Left lobe of liver (tissue), 2 donors: ENCODE measurements around the gene KRTAP4-12. TPM values are rescaled to one million over a fixed set of nuclear protein-coding genes. Genes with fewer than 3 reads are reported as not detected.
"Not testable (repeated sequence)": the region's sequence is repeated elsewhere in the genome, so short reads cannot be mapped to it uniquely, and the experiment has no call there.

ENCODE experiments used
- ATAC-seq: fragments of 200-7000 bp; cut with Tn5 transposase; one replicate; pipeline ENCODE4 v1.9.1; 2020; ENCODE audit warnings: mild to moderate bottlenecking, moderate library complexity
- DNase-seq: peaks from one replicate; pipeline ENCODE4 v3.0.0-alpha.2; 2020; ENCODE audit warnings: low spot score
- total RNA-seq: library from RNA; stranded (reverse); gene quantifications from one replicate; pipeline ENCODE4 v1.2.1, GENCODE V29; 2021
- donor health status: DM: no; HTN: no; CAD: no; lungs with moderate emphysema.
- donor health status: DM: no; HTN: yes; CAD: no.

The KRTAP4-12 gene
- total RNA-seq, 1 donor from 2014 or later, result not detected

DNA sequence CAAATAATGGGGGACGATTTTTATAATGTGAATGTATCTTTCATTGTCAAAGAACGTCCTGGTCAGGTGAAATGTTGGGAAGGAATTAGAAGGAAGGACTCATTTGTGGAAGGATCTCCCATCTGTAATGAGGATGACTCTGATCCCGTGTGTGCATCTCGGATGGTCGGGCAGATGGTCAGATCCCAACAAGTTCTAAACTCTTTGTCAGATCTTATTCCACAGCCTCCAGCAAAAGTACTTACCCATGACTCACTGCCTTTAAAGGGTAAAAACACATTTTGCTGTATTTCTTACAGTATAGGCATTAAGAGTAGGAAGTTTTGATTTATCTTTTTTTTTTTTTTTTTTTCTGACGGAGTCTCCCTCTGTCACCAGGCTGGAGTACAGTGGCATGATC is 25.5 kb downstream of the KRTAP4-12 start:
- ATAC-seq, result no peak
- DNase-seq, result no peak

- ATAC-seq (no peak), DNase-seq (no peak)
Measured at GRCh38 chr17:41098042-41098441, 25.9 kb downstream of the KRTAP4-12 start, which contains the start of gene KRTAP4-8. TSS of gene KRTAP4-8 (minus strand) at chr17:41098142. CDS start at chr17:41098084, 58 bp downstream.

DNA sequence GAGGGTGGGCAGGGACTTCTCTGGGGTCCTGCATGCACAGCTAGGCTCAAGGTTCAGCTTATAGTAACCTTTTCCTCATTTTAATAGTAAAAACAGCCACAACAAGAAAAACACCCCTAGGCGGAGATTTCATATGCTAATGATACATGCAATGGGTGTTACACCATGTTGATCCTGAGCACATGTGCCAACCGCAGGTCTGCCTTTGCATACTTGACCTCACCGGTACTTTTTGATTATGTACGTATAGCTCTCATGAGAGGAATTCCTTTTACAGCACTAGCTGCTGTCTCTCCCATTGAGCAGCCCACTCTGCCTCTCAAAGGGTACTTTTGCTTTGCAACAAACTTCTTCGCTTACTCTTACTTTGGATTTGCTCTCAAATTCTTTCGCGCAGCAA is 27.9 kb downstream of the KRTAP4-12 start:
- ATAC-seq, result no peak

DNA sequence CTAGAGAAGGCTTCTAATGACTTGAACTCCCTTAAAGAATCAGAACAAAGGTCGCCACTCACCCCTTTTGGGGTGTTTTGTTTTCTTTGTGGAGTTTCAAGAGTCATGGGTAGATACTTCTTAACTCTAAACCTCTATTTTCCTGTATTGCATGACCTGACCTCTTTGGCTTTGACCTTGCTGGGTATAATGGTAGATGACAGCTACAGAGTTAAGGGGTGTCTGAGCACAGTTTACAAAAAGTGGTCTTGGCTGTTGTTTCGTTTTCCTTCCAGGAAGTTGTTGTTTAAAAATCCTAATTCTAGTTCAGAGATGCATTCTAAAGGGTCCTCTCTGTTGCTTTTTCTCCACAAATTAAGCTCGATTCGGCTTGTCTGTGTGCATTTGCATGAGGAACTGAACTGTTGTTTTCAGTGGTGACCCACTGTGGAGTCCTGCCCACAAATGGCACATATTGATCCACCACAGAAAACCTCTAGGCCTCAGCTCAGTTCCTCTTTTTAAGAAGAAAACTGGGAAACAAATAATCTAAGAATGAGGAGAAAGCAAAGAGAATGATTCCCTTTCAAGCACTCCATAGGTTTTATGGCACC is 35.1 kb downstream of the KRTAP4-12 start:
- not testable (repeated sequence) for DNase-seq, ATAC-seq

More for the DNA sequence above, 27.9 kb downstream of the KRTAP4-12 start:
- DNase-seq, result no peak

GRCh38 chr17:41084100-41084856 is 39.7 kb downstream of the KRTAP4-12 start, which contains the start of gene KRTAP4-7:
TSS of gene KRTAP4-7 (plus strand) at chr17:41084150. CDS start at chr17:41084207, 57 bp downstream.
- not testable (repeated sequence) for DNase-seq, ATAC-seq

- not testable (repeated sequence) for ATAC-seq, DNase-seq
Measured at GRCh38 chr17:41083427-41083826, 40.6 kb downstream of the KRTAP4-12 start.

DNA sequence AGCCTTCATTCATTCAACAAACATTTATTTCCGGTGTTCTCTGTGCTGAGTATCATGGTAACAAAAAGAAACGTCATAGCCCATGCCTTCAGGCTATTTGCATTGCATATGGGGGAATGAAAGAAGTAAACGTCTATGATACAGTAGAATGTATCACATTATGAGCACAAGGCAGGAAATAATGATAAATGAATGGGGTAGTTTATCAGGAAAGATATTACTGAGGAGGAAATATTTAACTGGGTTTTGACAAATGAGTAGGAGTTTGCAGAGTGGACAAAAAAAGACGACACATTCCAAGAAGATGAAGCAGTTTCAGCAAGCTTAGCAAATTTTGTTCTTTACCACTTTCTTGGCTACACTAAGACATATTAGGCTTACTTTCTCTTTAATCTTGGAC is 41.4 kb downstream of the KRTAP4-12 start:
- no peak for DNase-seq
- no peak for ATAC-seq

- ATAC-seq (no peak), DNase-seq (no peak)
Measured at GRCh38 chr17:41076788-41077187, 47.2 kb downstream of the KRTAP4-12 start.

DNA sequence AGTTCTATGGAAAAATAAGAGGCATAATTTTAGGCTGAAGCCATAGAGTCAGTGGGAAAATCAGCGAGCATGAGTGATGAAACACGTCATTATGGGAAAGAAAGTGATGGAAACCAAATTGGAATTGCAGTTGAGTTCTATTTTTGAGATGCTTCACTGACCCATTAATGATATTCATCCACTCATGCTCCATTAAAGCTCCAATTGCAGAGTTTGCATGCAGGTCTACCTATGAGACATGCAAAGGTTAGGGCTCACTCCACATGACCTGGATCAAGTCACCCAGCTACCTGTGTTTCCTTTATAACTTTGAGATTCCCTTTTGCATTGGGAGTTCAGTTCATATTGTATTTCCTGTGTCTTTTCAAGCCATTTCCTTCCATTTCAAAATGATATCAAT is 50.3 kb downstream of the KRTAP4-12 start:
- DNase-seq (no peak), ATAC-seq (no peak)

Other genes with a start within 250 kb of the KRTAP4-12 start
- gene KRT20, start 238.9 kb downstream of the KRTAP4-12 start, total RNA-seq, result 0.40 TPM
- gene KRT23, start 186.5 kb downstream of the KRTAP4-12 start, total RNA-seq, result 0.13 TPM
- gene KRT39, start 157.2 kb downstream of the KRTAP4-12 start, total RNA-seq, result not detected
- gene KRT40, start 139.9 kb downstream of the KRTAP4-12 start, total RNA-seq, result not detected
- not detected for gene KRTAP3-3, start 130.0 kb downstream of the KRTAP4-12 start, total RNA-seq
- not detected for gene KRTAP3-2, start 124.3 kb downstream of the KRTAP4-12 start, total RNA-seq
- not detected for gene KRTAP3-1, start 115.1 kb downstream of the KRTAP4-12 start, total RNA-seq
- gene KRTAP1-5, start 97.0 kb downstream of the KRTAP4-12 start, total RNA-seq, result not detected
- gene KRTAP1-4, start 94.0 kb downstream of the KRTAP4-12 start, total RNA-seq, result not detected
- not detected for gene KRTAP1-3, start 89.3 kb downstream of the KRTAP4-12 start, total RNA-seq
- gene KRTAP1-1, start 82.7 kb downstream of the KRTAP4-12 start, total RNA-seq, result not detected
- gene KRTAP2-1, start 76.9 kb downstream of the KRTAP4-12 start, total RNA-seq, result not detected
- not detected for gene KRTAP2-2, start 69.0 kb downstream of the KRTAP4-12 start, total RNA-seq
- gene KRTAP2-3, start 64.1 kb downstream of the KRTAP4-12 start, total RNA-seq, result not detected
- not detected for gene KRTAP2-4, start 58.3 kb downstream of the KRTAP4-12 start, total RNA-seq
- not detected for gene KRTAP4-7, start 40.0 kb downstream of the KRTAP4-12 start, total RNA-seq
- not detected for gene KRTAP4-8, start 26.0 kb downstream of the KRTAP4-12 start, total RNA-seq
- gene KRTAP4-16, start 22.0 kb downstream of the KRTAP4-12 start, total RNA-seq, result not detected
- not detected for gene KRTAP4-9, start 18.8 kb downstream of the KRTAP4-12 start, total RNA-seq
- not detected for gene KRTAP4-11, start 5.8 kb downstream of the KRTAP4-12 start, total RNA-seq
- not detected for gene KRTAP4-6, start 16.4 kb upstream of the KRTAP4-12 start, total RNA-seq
- gene KRTAP4-5, start 25.6 kb upstream of the KRTAP4-12 start, total RNA-seq, result not detected
- not detected for gene KRTAP4-4, start 36.6 kb upstream of the KRTAP4-12 start, total RNA-seq
- gene KRTAP4-3, start 44.0 kb upstream of the KRTAP4-12 start, total RNA-seq, result not detected
- gene KRTAP4-2, start 54.0 kb upstream of the KRTAP4-12 start, total RNA-seq, result not detected
- not detected for gene KRTAP4-1, start 60.7 kb upstream of the KRTAP4-12 start, total RNA-seq
- not detected for gene KRTAP9-1, start 65.7 kb upstream of the KRTAP4-12 start, total RNA-seq
- gene KRTAP9-2, start 102.5 kb upstream of the KRTAP4-12 start, total RNA-seq, result not detected
- not detected for gene KRTAP9-3, start 108.3 kb upstream of the KRTAP4-12 start, total RNA-seq
- gene KRTAP9-8, start 113.8 kb upstream of the KRTAP4-12 start, total RNA-seq, result not detected
- not detected for gene KRTAP9-4, start 125.5 kb upstream of the KRTAP4-12 start, total RNA-seq
- gene KRTAP9-9, start 131.2 kb upstream of the KRTAP4-12 start, total RNA-seq, result not detected
- gene KRTAP9-6, start 141.2 kb upstream of the KRTAP4-12 start, total RNA-seq, result not detected
- gene KRTAP9-7, start 151.5 kb upstream of the KRTAP4-12 start, total RNA-seq, result not detected
- not detected for gene KRTAP29-1, start 178.7 kb upstream of the KRTAP4-12 start, total RNA-seq
- gene KRTAP16-1, start 185.1 kb upstream of the KRTAP4-12 start, total RNA-seq, result not detected
- not detected for gene KRTAP17-1, start 191.5 kb upstream of the KRTAP4-12 start, total RNA-seq
- gene KRT33A, start 226.6 kb upstream of the KRTAP4-12 start, total RNA-seq, result not detected
- gene KRT33B, start 245.6 kb upstream of the KRTAP4-12 start, total RNA-seq, result not detected